Measurements from ENCODE around the gene SPTLC3.

The SPTLC3 gene

GRCh38 chr20:13142143-13142542, 133.4 kb downstream of the SPTLC3 start:
- no peak for DNase-seq

GRCh38 chr20:13147071-13147963, 138.5 kb downstream of the SPTLC3 start:
- DNase-seq = no peak

- DNase-seq = no peak
Measured at GRCh38 chr20:13147971-13148370, 139.2 kb downstream of the SPTLC3 start.

- DNase-seq = no peak
Measured at GRCh38 chr20:13148402-13148801, 139.6 kb downstream of the SPTLC3 start.

- DNase-seq = no peak
Measured at GRCh38 chr20:13148961-13149360, 140.2 kb downstream of the SPTLC3 start.

GRCh38 chr20:13149371-13150105, 140.8 kb downstream of the SPTLC3 start:
- DNase-seq = no peak

GRCh38 chr20:13158369-13158768, 149.6 kb downstream of the SPTLC3 start:
- DNase-seq = no peak

- no peak for DNase-seq
Measured at GRCh38 chr20:13159889-13160288, 151.1 kb downstream of the SPTLC3 start.

- no peak for DNase-seq
Measured at GRCh38 chr20:13165203-13165602, 156.4 kb downstream of the SPTLC3 start.

- DNase-seq = no peak
Measured at GRCh38 chr20:13166011-13166410, 157.2 kb downstream of the SPTLC3 start.

- no peak for DNase-seq
Measured at GRCh38 chr20:13166437-13166836, 157.7 kb downstream of the SPTLC3 start.

GRCh38 chr20:13169086-13169485, 160.3 kb downstream of the SPTLC3 start:
- no peak for DNase-seq

GRCh38 chr20:13170771-13171170, 162.0 kb downstream of the SPTLC3 start:
- no peak for DNase-seq

- DNase-seq = no peak
Measured at GRCh38 chr20:13173201-13173600, 164.4 kb downstream of the SPTLC3 start.

- no peak for DNase-seq
Measured at GRCh38 chr20:13174402-13174801, 165.6 kb downstream of the SPTLC3 start.

GRCh38 chr20:13180986-13181889, 172.5 kb downstream of the SPTLC3 start:
- DNase-seq = no peak

GRCh38 chr20:13183005-13183404, 174.2 kb downstream of the SPTLC3 start:
- DNase-seq = peak; percentile 31

- no peak for DNase-seq
Measured at GRCh38 chr20:13186043-13186774, 177.4 kb downstream of the SPTLC3 start.

GRCh38 chr20:13187899-13188298, 179.1 kb downstream of the SPTLC3 start:
- DNase-seq = no peak

- DNase-seq = no peak
Measured at GRCh38 chr20:13199279-13199678, 190.5 kb downstream of the SPTLC3 start.

- DNase-seq = no peak
Measured at GRCh38 chr20:13200767-13201500, 192.2 kb downstream of the SPTLC3 start.

- DNase-seq = no peak
Measured at GRCh38 chr20:13202565-13202964, 193.8 kb downstream of the SPTLC3 start.
